ENCODE results near the gene LEF1.

DNA sequence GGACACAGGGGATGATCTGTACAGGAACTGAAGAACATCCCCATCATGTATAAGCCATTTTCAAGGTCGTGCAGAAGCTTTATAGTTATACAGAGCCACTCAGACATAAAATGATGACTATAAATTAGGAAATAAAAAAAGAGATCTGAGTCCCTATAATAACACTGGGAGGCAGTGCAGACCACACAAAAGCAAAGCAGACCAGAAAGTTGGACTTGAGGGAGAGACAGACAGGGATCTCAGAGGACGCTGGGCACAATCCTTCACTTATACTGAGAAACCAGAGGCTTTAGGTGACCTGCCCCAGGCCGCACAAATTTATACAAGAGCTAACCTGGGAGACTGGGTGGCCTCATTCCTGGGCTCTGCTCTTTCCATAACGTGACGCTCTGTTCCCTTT lies 108.6 kb downstream of the LEF1 start:
- TF ChIP-seq, protein P1, sequence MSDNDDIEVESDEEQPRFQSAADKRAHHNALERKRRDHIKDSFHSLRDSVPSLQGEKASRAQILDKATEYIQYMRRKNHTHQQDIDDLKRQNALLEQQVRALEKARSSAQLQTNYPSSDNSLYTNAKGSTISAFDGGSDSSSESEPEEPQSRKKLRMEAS (IDR thresholded peaks at IDR 0.05): no peak
- TF ChIP-seq YY1 (IDR thresholded peaks at IDR 0.05; ENCODE audit: low read depth) (no peak), CREB1 (IDR thresholded peaks at IDR 0.05; ENCODE audit: low read depth) (no peak), FOXM1 (IDR thresholded peaks at IDR 0.05; ENCODE audit: borderline replicate concordance, low read depth) (no peak), TAF1 (IDR thresholded peaks at IDR 0.05; ENCODE audit: low read depth) (no peak), RAD21 (IDR thresholded peaks at IDR 0.05; ENCODE audit: low read depth) (peak; percentile 69), EP300 (IDR thresholded peaks at IDR 0.05; ENCODE audit: borderline replicate concordance) (no peak), ZBTB7A (IDR thresholded peaks at IDR 0.05; ENCODE audit: low read depth) (no peak), CEBPB (IDR thresholded peaks at IDR 0.05) (no peak), NFIC (IDR thresholded peaks at IDR 0.05) (no peak)
- TF ChIP-seq, protein P2, sequence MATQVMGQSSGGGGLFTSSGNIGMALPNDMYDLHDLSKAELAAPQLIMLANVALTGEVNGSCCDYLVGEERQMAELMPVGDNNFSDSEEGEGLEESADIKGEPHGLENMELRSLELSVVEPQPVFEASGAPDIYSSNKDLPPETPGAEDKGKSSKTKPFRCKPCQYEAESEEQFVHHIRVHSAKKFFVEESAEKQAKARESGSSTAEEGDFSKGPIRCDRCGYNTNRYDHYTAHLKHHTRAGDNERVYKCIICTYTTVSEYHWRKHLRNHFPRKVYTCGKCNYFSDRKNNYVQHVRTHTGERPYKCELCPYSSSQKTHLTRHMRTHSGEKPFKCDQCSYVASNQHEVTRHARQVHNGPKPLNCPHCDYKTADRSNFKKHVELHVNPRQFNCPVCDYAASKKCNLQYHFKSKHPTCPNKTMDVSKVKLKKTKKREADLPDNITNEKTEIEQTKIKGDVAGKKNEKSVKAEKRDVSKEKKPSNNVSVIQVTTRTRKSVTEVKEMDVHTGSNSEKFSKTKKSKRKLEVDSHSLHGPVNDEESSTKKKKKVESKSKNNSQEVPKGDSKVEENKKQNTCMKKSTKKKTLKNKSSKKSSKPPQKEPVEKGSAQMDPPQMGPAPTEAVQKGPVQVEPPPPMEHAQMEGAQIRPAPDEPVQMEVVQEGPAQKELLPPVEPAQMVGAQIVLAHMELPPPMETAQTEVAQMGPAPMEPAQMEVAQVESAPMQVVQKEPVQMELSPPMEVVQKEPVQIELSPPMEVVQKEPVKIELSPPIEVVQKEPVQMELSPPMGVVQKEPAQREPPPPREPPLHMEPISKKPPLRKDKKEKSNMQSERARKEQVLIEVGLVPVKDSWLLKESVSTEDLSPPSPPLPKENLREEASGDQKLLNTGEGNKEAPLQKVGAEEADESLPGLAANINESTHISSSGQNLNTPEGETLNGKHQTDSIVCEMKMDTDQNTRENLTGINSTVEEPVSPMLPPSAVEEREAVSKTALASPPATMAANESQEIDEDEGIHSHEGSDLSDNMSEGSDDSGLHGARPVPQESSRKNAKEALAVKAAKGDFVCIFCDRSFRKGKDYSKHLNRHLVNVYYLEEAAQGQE (IDR thresholded peaks at IDR 0.05; ENCODE audit: low read depth): no peak
